HG03442 (cell line): ENCODE measurements around the gene LEP.
"Not testable (repeated sequence)": the region's sequence is repeated elsewhere in the genome, so short reads cannot be mapped to it uniquely, and the experiment has no call there.

Experiments
- ATAC-seq: cut with Tn5 transposase; IDR thresholded peaks from one replicate; pipeline ENCODE4 v1.9.1; 2021; ENCODE audit warnings: mild to moderate bottlenecking, moderate library complexity; ENCODE audit not compliant: unreplicated experiment

Gene LEP

GRCh38 chr7:128271471-128271941 lies 30.4 kb downstream of the LEP start:
- no peak for ATAC-seq

- ATAC-seq = no peak
These were observed 30.9 kb downstream of the LEP start for GRCh38 chr7:128271942-128272481.

GRCh38 chr7:128274246-128274883 lies 33.3 kb downstream of the LEP start:
- no peak for ATAC-seq

GRCh38 chr7:128274884-128275603 lies 34.0 kb downstream of the LEP start:
- ATAC-seq = no peak

GRCh38 chr7:128275681-128276080 lies 34.6 kb downstream of the LEP start:
- no peak for ATAC-seq

- no peak for ATAC-seq
These were observed 37.3 kb downstream of the LEP start for GRCh38 chr7:128278366-128278765.

- ATAC-seq = no peak
These were observed 38.1 kb downstream of the LEP start for GRCh38 chr7:128279124-128279713.

GRCh38 chr7:128280451-128280850 lies 39.4 kb downstream of the LEP start:
- ATAC-seq = not testable (repeated sequence)

- ATAC-seq = no peak
These were observed 40.7 kb downstream of the LEP start for GRCh38 chr7:128281605-128282380.

- ATAC-seq = no peak
These were observed 43.0 kb downstream of the LEP start for GRCh38 chr7:128284102-128284501.

GRCh38 chr7:128287556-128287955 lies 46.5 kb downstream of the LEP start:
- ATAC-seq = no peak

- ATAC-seq = not testable (repeated sequence)
These were observed 56.9 kb downstream of the LEP start for GRCh38 chr7:128298004-128298403.

- ATAC-seq = no peak
These were observed 58.1 kb downstream of the LEP start for GRCh38 chr7:128299109-128299607.

GRCh38 chr7:128302139-128302538 lies 61.1 kb downstream of the LEP start:
- ATAC-seq = no peak

- ATAC-seq = no peak
These were observed 62.1 kb downstream of the LEP start for GRCh38 chr7:128303133-128303532.

- ATAC-seq = no peak
These were observed 62.6 kb downstream of the LEP start for GRCh38 chr7:128303643-128304042.

GRCh38 chr7:128304212-128304611 lies 63.1 kb downstream of the LEP start:
- ATAC-seq = no peak

- ATAC-seq = no peak
These were observed 66.0 kb downstream of the LEP start for GRCh38 chr7:128307061-128307460.
